HFFc6 (cell line): ENCODE measurements around the gene HRH4. TPM values are rescaled to one million over a fixed set of nuclear protein-coding genes. Genes with fewer than 3 reads are reported as not detected.

ENCODE experiments used
- DNase-seq: peaks from one replicate; pipeline ENCODE4 v3.0.0-alpha.2; 2018
- H3K27ac Mint-ChIP-seq: 2 replicates; pipeline ENCODE4 v1.8.0; 2020; ENCODE audit warnings: mild to moderate bottlenecking, mixed read lengths
- H3K27me3 Mint-ChIP-seq: 2 replicates; pipeline ENCODE4 v1.8.0; 2021; ENCODE audit warnings: mild to moderate bottlenecking, moderate library complexity, mixed read lengths; ENCODE audit not compliant: insufficient read depth
- H3K36me3 Mint-ChIP-seq: 2 replicates; pipeline ENCODE4 v1.8.0; 2021; ENCODE audit warnings: low read depth, mixed read lengths
- H3K4me1 Mint-ChIP-seq: 2 replicates; pipeline ENCODE4 v1.8.0; 2020; ENCODE audit warnings: low read depth, mixed read lengths
- H3K4me3 Mint-ChIP-seq: 2 replicates; pipeline ENCODE4 v1.8.0; 2020; ENCODE audit warnings: mild to moderate bottlenecking, moderate library complexity, mixed read lengths
- H3K9me3 Mint-ChIP-seq: 2 replicates; pipeline ENCODE4 v1.8.0; 2020; ENCODE audit warnings: mild to moderate bottlenecking, mixed read lengths
- total RNA-seq, 6 experiments: library from RNA; stranded (reverse); fragmentation: NEBNext Ultra II Directional; extraction: Animal tissue kit (Norgen Biotek cat#: 25700); gene quantifications; 2 replicates in 1 of 6; 3 replicates in 5 of 6; pipeline ENCODE4 v1.2.3, GENCODE V29; 2021
- TF ChIP-seq, protein P1 (sequence below): fragments of 200-600 bp; sonication (generic); IDR thresholded peaks from 2 replicates; pipeline ENCODE4 v1.5.0; 2021; ENCODE audit warnings: antibody characterized with exemption, mild to moderate bottlenecking

Gene HRH4
- total RNA-seq, 6 experiments from 2014 or later: not detected

DNA sequence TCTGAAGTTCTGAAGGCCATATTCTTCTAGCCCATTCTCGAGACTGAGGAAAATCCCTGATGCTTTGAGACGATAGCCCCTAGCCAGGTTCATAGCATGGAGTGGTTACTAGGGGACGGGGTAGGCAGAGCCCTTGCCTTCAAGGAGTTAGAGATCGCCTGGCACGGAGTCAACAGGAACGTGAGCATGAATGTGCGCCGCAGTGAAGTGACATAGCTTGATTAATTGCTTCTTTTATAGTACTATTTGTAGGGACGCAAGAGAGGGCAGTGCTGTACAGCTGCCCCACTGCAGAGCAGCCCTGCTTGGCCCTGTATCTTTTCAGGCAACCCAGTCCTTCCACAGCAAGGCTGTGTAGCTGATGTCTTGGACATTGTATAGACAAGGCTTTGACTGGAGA is 26.2 kb downstream of the HRH4 start:
- H3K27ac Mint-ChIP-seq: no peak overlapping the region
- peaks cover 11% of the 10 kb centered on the region for H3K27me3 Mint-ChIP-seq
- peaks cover 12% of the 10 kb centered on the region for H3K4me1 Mint-ChIP-seq
- DNase-seq: no peak
- no peaks in the 10 kb centered on the region for H3K9me3 Mint-ChIP-seq
- H3K4me3 Mint-ChIP-seq: no peak overlapping the region
- TF ChIP-seq, protein P1, sequence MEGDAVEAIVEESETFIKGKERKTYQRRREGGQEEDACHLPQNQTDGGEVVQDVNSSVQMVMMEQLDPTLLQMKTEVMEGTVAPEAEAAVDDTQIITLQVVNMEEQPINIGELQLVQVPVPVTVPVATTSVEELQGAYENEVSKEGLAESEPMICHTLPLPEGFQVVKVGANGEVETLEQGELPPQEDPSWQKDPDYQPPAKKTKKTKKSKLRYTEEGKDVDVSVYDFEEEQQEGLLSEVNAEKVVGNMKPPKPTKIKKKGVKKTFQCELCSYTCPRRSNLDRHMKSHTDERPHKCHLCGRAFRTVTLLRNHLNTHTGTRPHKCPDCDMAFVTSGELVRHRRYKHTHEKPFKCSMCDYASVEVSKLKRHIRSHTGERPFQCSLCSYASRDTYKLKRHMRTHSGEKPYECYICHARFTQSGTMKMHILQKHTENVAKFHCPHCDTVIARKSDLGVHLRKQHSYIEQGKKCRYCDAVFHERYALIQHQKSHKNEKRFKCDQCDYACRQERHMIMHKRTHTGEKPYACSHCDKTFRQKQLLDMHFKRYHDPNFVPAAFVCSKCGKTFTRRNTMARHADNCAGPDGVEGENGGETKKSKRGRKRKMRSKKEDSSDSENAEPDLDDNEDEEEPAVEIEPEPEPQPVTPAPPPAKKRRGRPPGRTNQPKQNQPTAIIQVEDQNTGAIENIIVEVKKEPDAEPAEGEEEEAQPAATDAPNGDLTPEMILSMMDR: no peak
- no peaks in the 10 kb centered on the region for H3K36me3 Mint-ChIP-seq

DNA sequence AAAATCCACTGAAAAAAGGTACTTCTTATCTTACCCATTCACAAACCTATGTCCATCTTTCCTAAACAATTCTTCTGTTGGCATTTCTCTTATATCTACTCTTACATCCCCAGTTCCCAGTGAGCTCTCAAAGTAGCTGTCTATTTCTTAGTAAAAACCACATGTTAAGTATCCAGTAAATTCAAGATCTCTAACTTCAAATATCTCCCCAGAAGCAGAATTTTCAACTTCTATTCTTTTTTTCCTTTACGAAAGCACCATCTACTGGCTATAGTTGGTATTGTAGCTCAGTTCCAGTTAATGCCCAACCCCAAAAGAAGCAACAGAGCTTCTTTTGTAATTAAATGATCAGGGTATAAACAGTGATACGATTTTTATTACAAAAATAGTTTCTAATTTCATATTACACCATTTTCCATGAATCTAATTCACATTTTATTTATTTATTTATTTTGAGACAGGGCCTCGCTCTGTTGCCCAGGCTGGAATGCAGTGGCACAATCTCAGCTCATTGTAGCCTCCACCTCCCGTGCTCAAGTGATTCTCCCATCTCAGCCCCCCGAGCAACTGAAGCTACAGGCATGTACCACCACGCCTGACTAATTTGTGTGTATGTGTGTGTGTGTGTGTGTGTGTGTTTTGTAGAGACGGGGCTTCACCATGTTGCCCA is 28.5 kb downstream of the HRH4 start:
- Mint-ChIP-seq H3K27me3 (peaks cover 11% of the 10 kb centered on the region), H3K9me3 (no peaks in the 10 kb centered on the region), H3K36me3 (no peaks in the 10 kb centered on the region), H3K4me3 (no peak overlapping the region), H3K27ac (no peak overlapping the region), H3K4me1 (peaks cover 12% of the 10 kb centered on the region)
- DNase-seq: peak; percentile 27
- TF ChIP-seq, protein P1: peak; percentile 88

DNA sequence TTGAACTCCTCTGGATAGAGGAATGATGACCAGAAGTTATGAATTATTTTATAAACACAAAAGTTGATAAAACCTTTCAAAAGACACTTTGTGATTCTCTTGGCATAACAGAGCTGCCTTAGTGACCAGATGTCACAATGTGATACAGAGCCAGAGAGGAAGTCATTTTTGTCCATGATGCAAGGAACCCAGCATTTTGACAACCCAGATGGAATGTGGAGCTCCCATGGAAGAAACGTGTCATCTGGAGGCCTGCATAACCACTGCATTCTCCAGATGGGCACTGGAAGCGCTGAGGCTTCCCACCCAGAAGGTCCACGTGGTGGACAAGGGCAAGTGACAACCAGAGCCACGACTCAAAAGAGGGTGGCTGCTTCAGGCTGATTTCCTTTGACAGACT is 30.1 kb downstream of the HRH4 start:
- TF ChIP-seq, protein P1: no peak
- Mint-ChIP-seq H3K9me3 (no peaks in the 10 kb centered on the region), H3K4me1 (peaks cover 12% of the 10 kb centered on the region), H3K4me3 (no peak overlapping the region), H3K27me3 (peaks cover 3% of the 10 kb centered on the region; the same call in 1 of the 2 replicates), H3K27ac (no peak overlapping the region), H3K36me3 (no peaks in the 10 kb centered on the region)
- peak; percentile 13 for DNase-seq

DNA sequence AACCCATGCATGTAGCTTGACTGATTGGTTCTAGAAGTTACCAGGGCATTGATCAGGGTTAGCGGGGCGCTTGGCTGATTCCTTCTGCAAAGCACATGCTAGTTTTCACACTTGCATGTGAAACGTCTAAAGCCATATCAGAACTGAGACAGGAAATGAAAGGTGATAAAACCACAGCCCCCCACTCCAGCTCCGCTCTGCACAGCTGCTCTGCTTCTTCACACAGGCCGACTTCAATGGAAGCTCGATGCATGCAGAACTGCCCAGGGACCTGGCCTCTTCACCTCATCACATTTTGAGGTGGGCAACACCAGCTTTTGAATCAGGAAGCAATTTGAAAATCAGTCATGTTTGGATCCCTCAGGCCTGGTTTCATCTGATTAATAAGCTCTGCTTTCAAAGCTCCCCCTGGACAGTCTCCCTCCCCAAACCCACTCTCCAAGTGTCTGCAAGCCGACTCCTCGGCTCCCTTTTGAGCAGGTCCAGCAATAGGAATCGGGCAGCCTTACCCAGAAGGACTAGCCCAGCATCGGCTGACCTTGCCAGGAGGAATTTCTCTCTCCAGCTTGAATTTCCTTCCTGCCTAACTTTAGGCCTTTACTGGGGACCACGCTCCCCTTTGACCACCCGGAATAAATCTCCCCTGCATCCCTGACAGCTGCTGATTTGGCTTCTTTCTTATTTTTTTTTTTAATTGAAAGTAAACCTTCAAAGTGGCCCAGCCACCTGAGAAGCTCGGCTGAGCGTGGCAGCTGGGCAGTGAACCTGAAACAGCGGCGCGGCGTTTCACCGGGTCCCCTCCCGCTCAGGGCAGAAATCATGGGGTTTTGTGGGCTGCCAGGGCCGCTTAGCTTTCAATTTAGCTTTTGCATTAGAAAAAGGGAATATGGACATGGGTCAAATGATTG is 31.7 kb downstream of the HRH4 start:
- Mint-ChIP-seq H3K27ac (no peak overlapping the region), H3K27me3 (no peaks in the 10 kb centered on the region; the same call in 1 of the 2 replicates), H3K4me1 (peaks cover 22% of the 10 kb centered on the region), H3K9me3 (no peaks in the 10 kb centered on the region), H3K36me3 (no peaks in the 10 kb centered on the region), H3K4me3 (no peak overlapping the region)
- TF ChIP-seq, protein P1: no peak
- DNase-seq: no peak

DNA sequence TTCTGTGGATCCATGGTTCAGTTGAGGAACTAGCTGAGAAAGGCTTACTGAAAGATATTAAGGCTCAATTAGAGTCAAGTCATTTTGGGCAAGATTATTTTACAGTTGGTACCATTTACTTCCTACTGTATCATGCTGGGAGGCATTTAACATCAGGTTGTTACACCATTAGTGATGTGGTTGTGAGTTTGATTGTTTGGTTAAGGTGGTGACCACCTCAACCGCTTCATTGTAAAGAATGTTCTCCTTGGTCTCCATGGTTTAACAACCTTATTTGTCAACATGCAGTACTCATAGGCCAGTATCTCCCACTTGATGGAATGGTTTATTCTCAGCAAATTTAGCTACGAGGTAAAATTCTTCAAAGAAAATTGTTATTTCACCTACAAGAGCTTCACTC is 34.1 kb downstream of the HRH4 start:
- no peak for DNase-seq
- TF ChIP-seq, protein P1: no peak
- H3K4me3 Mint-ChIP-seq: no peak overlapping the region
- peaks cover 29% of the 10 kb centered on the region for H3K4me1 Mint-ChIP-seq
- no peaks in the 10 kb centered on the region for H3K36me3 Mint-ChIP-seq
- H3K27ac Mint-ChIP-seq: no peak overlapping the region
- no peaks in the 10 kb centered on the region; the same call in 1 of the 2 replicates for H3K27me3 Mint-ChIP-seq
- no peaks in the 10 kb centered on the region for H3K9me3 Mint-ChIP-seq
